Loucy (cell line): Measurements from ENCODE around the gene SH3RF3.

Experiments used
- H2AFZ ChIP-seq: fragments of 200-600 bp; sonication (generic); 2 replicates; pipeline ENCODE4 v1.6.0; 2016; ENCODE audit warnings: antibody characterized with exemption, mild to moderate bottlenecking, low read length, moderate library complexity
- H3F3A ChIP-seq: fragments of 200-600 bp; 2 replicates; pipeline ENCODE4 v1.6.0; 2016; ENCODE audit warnings: antibody characterized with exemption, low read depth, mild to moderate bottlenecking
- H3K27me3 ChIP-seq: fragments of 200-600 bp; sonication (generic); 2 replicates; pipeline ENCODE4 v1.6.1; 2014; ENCODE audit warnings: low read length, mild to moderate bottlenecking; ENCODE audit not compliant: insufficient read depth, poor library complexity, severe bottlenecking
- H3K36me3 ChIP-seq: fragments of 200-600 bp; sonication (generic); 2 replicates; pipeline ENCODE4 v1.6.1; 2016; ENCODE audit warnings: low read length; ENCODE audit not compliant: insufficient read depth
- H3K4me1 ChIP-seq: fragments of 200-600 bp; sonication (generic); 2 replicates; pipeline ENCODE4 v1.5.1; 2014; ENCODE audit warnings: low read length, mild to moderate bottlenecking; ENCODE audit not compliant: insufficient read depth, poor library complexity, severe bottlenecking
- H3K4me2 ChIP-seq: fragments of 200-600 bp; sonication (generic); 2 replicates; pipeline ENCODE4 v1.6.0; 2014; ENCODE audit warnings: antibody characterized with exemption, low read length, low read depth, mild to moderate bottlenecking; ENCODE audit not compliant: poor library complexity, severe bottlenecking
- H3K4me3 ChIP-seq: fragments of 200-600 bp; sonication (generic); 2 replicates; pipeline ENCODE4 v1.5.1; 2014; ENCODE audit warnings: low read length, mild to moderate bottlenecking, mixed read lengths; ENCODE audit not compliant: poor library complexity, severe bottlenecking
- H3K79me2 ChIP-seq: fragments of 200-600 bp; sonication (generic); 2 replicates; pipeline ENCODE4 v1.6.1; 2014; ENCODE audit warnings: low read length; ENCODE audit not compliant: insufficient read depth
- H3K9ac ChIP-seq: fragments of 200-600 bp; sonication (generic); 2 replicates; pipeline ENCODE4 v1.6.0; 2014; ENCODE audit warnings: mild to moderate bottlenecking, low read depth, low read length, moderate library complexity; ENCODE audit not compliant: poor library complexity, severe bottlenecking
- H3K9me2 ChIP-seq: fragments of 200-600 bp; sonication (generic); replicated peaks from 2 replicates; pipeline ENCODE4 v1.6.1; 2016; ENCODE audit warnings: low read depth, low read length, mixed read lengths
- H3K9me3 ChIP-seq: fragments of 200-600 bp; sonication (generic); 2 replicates; pipeline ENCODE4 v1.6.1; 2014; ENCODE audit warnings: mild to moderate bottlenecking, antibody characterized with exemption, low read length, low read depth; ENCODE audit not compliant: insufficient read depth
- H4K20me1 ChIP-seq: fragments of 200-600 bp; sonication (generic); 2 replicates; pipeline ENCODE4 v1.6.0; 2014; ENCODE audit warnings: antibody characterized with exemption, low read length, mild to moderate bottlenecking; ENCODE audit not compliant: insufficient read depth, poor library complexity, severe bottlenecking
- CTCF ChIP-seq: fragments of 200-600 bp; sonication (generic); conservative IDR thresholded peaks from 2 replicates; pipeline ENCODE4 v1.5.1; 2014; ENCODE audit warnings: mild to moderate bottlenecking, antibody characterized with exemption, low read length
- EZH2phosphoT487 ChIP-seq: fragments of 200-600 bp; IDR thresholded peaks from 2 replicates; pipeline ENCODE4 v1.6.1; 2018; ENCODE audit warnings: antibody characterized with exemption, mild to moderate bottlenecking, moderate library complexity, borderline replicate concordance

SH3RF3 gene

GRCh38 chr2:109153807-109154206 lies 24.8 kb downstream of the SH3RF3 start:
- Histone ChIP-seq H3K79me2 (peaks cover 70% of the 10 kb centered on the region), H3K4me2 (no peak overlapping the region), H3K9me3 (no peaks in the 10 kb centered on the region), H3K9me2 (no peaks in the 10 kb centered on the region), H2AFZ (no peak overlapping the region), H3K9ac (no peak overlapping the region), H3K4me1 (peaks cover 27% of the 10 kb centered on the region), H3K36me3 (no peaks in the 10 kb centered on the region), H3F3A (no peaks in the 10 kb centered on the region), H3K27me3 (no peaks in the 10 kb centered on the region), H3K4me3 (no peak overlapping the region), H4K20me1 (no peaks in the 10 kb centered on the region)
- TF ChIP-seq CTCF (no peak), EZH2phosphoT487 (no peak)

- Histone ChIP-seq H3K36me3 (no peaks in the 10 kb centered on the region), H3K9me2 (no peaks in the 10 kb centered on the region), H3K4me3 (no peak overlapping the region), H3K4me2 (no peak overlapping the region), H3K9ac (no peak overlapping the region), H3K9me3 (no peaks in the 10 kb centered on the region), H4K20me1 (no peaks in the 10 kb centered on the region), H3K4me1 (peaks cover 28% of the 10 kb centered on the region), H3K27me3 (no peaks in the 10 kb centered on the region), H2AFZ (no peak overlapping the region), H3K79me2 (peaks cover 66% of the 10 kb centered on the region), H3F3A (no peaks in the 10 kb centered on the region)
- TF ChIP-seq CTCF (no peak), EZH2phosphoT487 (no peak)
These were observed 25.2 kb downstream of the SH3RF3 start for GRCh38 chr2:109154226-109154625.

- Histone ChIP-seq H3K79me2 (peaks cover 62% of the 10 kb centered on the region), H3K4me1 (peaks cover 28% of the 10 kb centered on the region), H3K9ac (no peak overlapping the region), H3F3A (no peaks in the 10 kb centered on the region), H3K9me3 (no peaks in the 10 kb centered on the region), H3K36me3 (no peaks in the 10 kb centered on the region), H3K4me3 (no peak overlapping the region), H3K27me3 (no peaks in the 10 kb centered on the region), H4K20me1 (no peaks in the 10 kb centered on the region), H3K4me2 (peak overlapping the region; percentile 18), H3K9me2 (no peaks in the 10 kb centered on the region), H2AFZ (no peak overlapping the region)
- TF ChIP-seq CTCF (no peak), EZH2phosphoT487 (no peak)
These were observed 26.8 kb downstream of the SH3RF3 start for GRCh38 chr2:109155553-109156451.
